MV-4-11 (cell line): ENCODE data around the gene TTC24.

Source experiments
- DNase-seq: peaks from one replicate; lab custom pipeline; 2025; lab: John Stamatoyannopoulos, UW

Gene TTC24

DNA sequence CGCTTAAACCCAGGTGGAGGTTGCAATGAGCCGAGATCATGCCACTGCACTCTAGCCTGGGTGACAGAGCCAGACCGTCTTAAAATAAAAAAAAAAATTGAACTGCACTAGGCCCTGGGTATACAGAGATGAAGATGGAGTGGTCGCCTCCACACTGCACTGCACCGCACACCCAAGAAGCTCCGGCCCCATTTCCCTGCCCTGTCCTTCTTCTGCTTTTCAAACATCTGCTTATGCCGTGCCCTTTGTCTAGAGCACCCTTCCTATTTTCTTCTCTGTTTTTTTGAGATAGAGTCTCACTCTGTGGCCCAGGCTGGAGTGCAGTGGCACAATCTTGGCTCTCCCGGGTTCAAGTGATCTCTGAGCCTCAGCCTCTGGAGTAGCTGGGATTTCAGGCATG is 24.6 kb upstream of the TTC24 start:
- DNase-seq: no peak

DNA sequence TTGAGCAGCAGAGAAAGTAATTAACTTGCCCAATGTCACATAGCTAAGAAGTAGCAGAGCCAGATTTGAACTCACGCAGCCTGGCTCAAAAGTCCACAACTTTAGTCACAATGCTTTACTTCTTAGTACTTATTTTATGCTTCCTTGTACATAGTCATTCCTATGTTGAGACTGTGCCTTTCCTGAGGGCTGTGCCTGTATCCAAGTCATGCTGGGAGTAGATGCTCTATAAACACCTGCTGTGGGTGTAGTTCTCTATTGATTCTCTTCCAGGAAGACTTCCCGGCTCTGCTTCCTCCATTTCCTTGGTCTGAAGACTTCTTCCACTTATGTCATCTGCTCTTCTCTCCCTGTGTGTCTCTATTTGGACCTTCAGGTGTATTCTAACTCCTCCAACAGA is 23.8 kb upstream of the TTC24 start:
- no peak for DNase-seq

GRCh38 chr1:156556354-156556753 is 23.2 kb upstream of the TTC24 start:
- DNase-seq: no peak

GRCh38 chr1:156559086-156559796 is 20.3 kb upstream of the TTC24 start:
- no peak for DNase-seq

DNA sequence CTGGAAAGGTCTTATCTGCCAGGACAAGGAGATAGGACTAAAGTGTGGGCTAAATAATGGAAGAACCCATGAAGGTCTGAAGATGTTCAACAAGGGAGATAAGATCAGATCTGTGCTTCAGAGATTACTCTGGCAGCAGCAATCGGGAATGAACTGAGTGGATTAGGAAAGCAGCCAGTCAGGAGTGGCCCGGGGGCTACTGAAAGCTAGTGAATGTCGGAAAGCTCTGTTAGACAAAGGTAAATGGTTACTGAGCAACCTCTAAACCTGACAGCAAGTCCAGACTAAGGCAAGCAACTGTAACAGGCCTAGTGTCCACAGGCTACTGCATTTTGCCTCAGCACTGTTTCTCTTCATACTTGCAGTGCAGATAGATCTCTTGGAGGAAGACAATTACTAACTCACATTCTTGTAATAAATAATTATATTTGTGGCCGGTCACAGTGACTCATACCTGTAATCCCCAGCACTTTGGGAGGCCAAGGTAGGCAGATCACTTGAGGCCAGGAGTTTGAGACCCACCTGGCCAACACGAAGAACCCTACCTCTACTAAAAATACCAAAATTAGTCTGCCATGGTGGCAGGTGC is 19.6 kb upstream of the TTC24 start:
- DNase-seq: no peak

DNA sequence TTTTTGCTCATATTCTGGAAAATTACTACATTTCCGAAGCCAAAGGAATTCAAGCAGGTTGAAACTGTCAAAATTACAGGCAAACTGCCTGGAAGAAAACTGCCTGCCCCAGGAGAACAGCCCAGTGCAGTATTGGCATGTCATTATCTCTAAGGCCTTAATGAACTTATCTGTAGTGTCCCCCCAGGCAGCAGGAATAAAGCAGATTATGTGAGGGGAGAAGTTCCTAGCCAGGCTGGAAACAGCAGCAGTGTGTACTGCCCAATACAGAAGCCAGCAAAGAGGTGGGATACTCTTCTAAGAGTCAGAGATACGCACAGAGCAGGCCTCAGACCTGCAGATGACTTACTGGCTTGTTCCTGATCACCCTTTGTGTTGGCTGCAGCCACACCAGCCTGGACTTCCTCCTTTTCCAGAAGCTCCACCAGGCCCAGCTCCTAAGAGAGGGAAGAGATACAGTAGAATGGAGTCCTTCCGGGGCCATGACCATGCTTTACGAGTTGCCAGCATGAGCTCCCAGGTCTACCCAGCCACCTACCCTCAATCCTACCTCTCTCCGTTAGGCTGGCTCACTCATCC is 18.8 kb upstream of the TTC24 start:
- no peak for DNase-seq

DNA sequence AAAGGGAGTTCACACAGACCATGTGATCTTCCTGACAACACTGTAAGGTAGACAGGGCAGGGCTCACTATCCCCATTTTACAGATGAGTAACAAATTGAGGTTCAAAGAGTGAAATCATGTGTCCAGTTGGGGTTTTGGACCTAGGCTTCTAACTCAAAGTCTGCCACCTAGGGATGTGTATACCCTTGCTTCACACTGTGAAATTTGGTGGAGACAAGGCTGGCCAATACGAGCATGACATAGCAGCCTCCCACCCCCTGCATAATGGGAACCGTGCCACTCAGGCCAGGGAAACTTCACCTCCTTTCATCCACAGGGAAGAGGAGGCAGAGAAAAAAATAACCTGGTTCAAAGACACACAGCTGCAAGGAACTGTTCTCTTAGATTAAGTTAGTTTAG is 14.0 kb upstream of the TTC24 start:
- DNase-seq: no peak

GRCh38 chr1:156566436-156566835 is 13.1 kb upstream of the TTC24 start:
- no peak for DNase-seq

GRCh38 chr1:156571261-156571852 is 8.2 kb upstream of the TTC24 start:
- peak; percentile 81 for DNase-seq

DNA sequence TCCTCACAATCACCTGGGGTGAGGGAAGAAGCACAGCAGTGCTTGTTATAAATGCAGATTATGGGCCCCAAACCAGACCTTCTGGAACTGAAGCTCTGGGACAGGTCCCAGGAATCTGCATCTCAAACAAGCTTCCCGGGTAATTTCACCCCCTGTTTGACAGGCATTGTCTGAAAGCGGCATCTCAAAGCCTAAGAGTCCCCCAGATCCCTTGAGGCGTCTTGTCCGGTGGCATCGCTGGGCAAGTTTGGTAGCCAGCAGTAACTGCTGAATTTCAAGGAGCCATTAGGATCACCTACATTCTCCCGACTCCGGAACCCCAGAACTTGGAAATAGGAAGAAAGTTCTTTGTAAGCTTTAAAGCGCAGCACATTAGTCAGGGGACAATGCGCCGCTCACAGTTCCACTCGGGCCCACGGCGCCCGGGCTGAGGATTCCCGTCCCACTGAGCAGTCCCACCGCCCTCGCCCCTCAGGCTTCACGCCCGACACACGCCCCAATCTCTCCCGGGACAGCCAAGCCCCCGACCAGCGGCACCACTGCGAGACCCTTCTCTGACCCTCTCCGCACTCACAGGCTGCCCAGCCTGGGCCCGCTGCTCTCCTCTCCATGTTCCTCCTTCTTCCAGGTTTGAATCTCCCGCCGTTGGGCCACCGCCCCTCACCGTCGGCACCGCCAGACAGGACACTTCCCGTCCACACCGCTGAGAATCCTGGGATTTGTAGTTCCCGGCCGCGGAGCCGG is 7.4 kb upstream of the TTC24 start, which contains the start of gene IQGAP3:
Gene IQGAP3, minus strand, starts transcription at position 647 of the 744 bp plus-strand sequence. Its CDS starts 36 bp downstream, at position 611.
- peak; percentile 74 for DNase-seq

DNA sequence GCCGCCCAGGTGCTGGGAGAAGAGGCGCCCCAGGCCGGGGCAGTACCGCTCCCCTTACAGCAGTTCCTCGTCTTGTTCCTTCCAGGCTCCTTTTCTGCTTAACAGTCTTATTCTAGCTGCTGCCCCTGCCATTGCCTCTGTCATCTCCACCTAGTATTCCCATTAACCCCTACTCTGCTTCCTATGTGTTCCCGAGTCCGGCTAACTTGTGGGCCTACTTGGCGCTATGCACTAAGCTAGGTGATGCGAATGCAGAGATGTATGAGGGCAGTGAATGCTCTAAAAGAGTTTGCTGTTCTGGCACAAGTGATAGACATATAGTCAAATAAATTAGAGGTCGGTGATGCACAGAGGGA is 6.9 kb upstream of the TTC24 start:
- no peak for DNase-seq

GRCh38 chr1:156574039-156574633 is 5.4 kb upstream of the TTC24 start:
- DNase-seq: no peak

- no peak for DNase-seq
Measured at GRCh38 chr1:156577550-156577949, 2.0 kb upstream of the TTC24 start.

- DNase-seq: peak; percentile 32
Measured at GRCh38 chr1:156578055-156578454, 1.5 kb upstream of the TTC24 start.

GRCh38 chr1:156581661-156582387 is 2.3 kb downstream of the TTC24 start:
- DNase-seq: no peak

DNA sequence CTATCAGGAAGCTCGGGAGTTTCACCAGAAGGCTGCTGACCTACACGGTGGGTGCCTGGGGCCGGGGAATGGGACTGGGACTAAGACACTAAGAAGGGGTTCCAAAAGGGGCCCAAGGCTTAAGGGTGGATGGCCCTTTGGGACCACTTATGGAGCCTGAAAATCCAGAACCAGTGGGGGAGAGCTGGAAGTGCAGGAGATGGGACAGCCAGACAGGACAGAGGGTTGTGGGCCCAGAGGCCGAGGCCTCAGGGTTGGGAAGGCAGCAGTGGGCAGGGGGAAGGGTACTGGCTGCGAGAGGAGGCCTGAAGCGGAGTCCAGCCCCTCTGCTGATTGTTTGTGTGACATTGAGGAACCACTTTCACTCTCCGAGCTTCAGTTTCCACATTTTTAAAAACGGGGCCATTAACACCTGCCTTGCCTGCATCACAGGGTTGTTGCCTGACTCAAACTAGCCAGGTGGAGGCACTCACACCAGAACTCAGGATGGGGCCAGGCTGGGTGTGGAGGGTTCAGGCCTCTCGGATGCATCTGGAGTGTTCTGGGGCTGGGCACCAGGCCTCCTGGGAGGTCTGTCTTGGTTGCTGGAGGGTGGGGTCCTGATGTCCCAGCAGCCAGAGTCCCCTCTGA is 3.0 kb downstream of the TTC24 start:
- no peak for DNase-seq

GRCh38 chr1:156583821-156584622 is 4.5 kb downstream of the TTC24 start:
- peak; percentile 80 for DNase-seq

GRCh38 chr1:156584813-156585212 is 5.3 kb downstream of the TTC24 start:
- no peak for DNase-seq

- no peak for DNase-seq
Measured at GRCh38 chr1:156586323-156586722, 6.8 kb downstream of the TTC24 start.

GRCh38 chr1:156586892-156587477 is 7.5 kb downstream of the TTC24 start:
- DNase-seq: peak; percentile 18
